Natural killer cell (primary cell): ENCODE data around the gene POU5F1. TPM values are rescaled to one million over a fixed set of nuclear protein-coding genes. Genes with fewer than 3 reads are reported as not detected.

Source experiments
- ATAC-seq, 3 donors: fragments of 150-1000 bp in 2 of 3; fragments of 200-7000 bp in 1 of 3; cut with Tn5 transposase; 1 replicate in 1 of 3; 2 replicates in 2 of 3; pipeline ENCODE4 v1.10.0; 2021; ENCODE audit warnings: mild to moderate bottlenecking in 2 of 3, moderate library complexity in 2 of 3
- DNase-seq, 2 donors: peaks; one replicate each; pipeline versions ENCODE4 v3.0.0 to v3.0.0-alpha.2; 2013 to 2021; ENCODE audit warnings: mixed read lengths in 1 of 2
- H3K27ac ChIP-seq: one replicate; pipeline ENCODE4 v1.5.1; 2013; ENCODE audit warnings: mild to moderate bottlenecking, low read length
- H3K27me3 ChIP-seq: one replicate; pipeline ENCODE4 v1.6.1; 2013; ENCODE audit warnings: low read length; ENCODE audit not compliant: control insufficient read depth, insufficient read depth
- H3K36me3 ChIP-seq: one replicate; pipeline ENCODE4 v1.6.1; 2013; ENCODE audit warnings: low read length; ENCODE audit not compliant: control insufficient read depth, insufficient read depth
- H3K4me1 ChIP-seq: one replicate; pipeline ENCODE4 v1.6.1; 2013; ENCODE audit warnings: low read length; ENCODE audit not compliant: control insufficient read depth, insufficient read depth
- H3K4me3 ChIP-seq: one replicate; pipeline ENCODE4 v1.5.1; 2013; ENCODE audit warnings: low read length
- H3K9me3 ChIP-seq: one replicate; pipeline ENCODE4 v1.6.1; 2013; ENCODE audit warnings: low read length; ENCODE audit not compliant: control insufficient read depth, insufficient read depth
- H3K27ac Mint-ChIP-seq, 2 donors: one replicate each; pipeline ENCODE4 v1.8.0; 2022; ENCODE audit warnings: mild to moderate bottlenecking in 2 of 2, mixed read lengths in 2 of 2, moderate library complexity in 1 of 2
- H3K27me3 Mint-ChIP-seq, 2 donors: one replicate each; pipeline ENCODE4 v1.8.0; 2022; ENCODE audit warnings: low read depth in 2 of 2, mixed read lengths in 2 of 2
- H3K36me3 Mint-ChIP-seq: one replicate; pipeline ENCODE4 v1.8.0; 2022; ENCODE audit warnings: mixed read lengths
- H3K4me1 Mint-ChIP-seq, 2 donors: one replicate each; pipeline ENCODE4 v1.8.0; 2022; ENCODE audit warnings: mixed read lengths in 2 of 2
- H3K4me3 Mint-ChIP-seq: one replicate; pipeline ENCODE4 v1.8.0; 2022; ENCODE audit warnings: mild to moderate bottlenecking, moderate library complexity, mixed read lengths
- H3K9me3 Mint-ChIP-seq, 2 donors: one replicate each; pipeline ENCODE4 v1.8.0; 2022; ENCODE audit warnings: mixed read lengths in 2 of 2
- WGBS: methylation state at CpG from one replicate; pipeline ENCODE4 v1.1.7; 2013; ENCODE audit warnings: missing lambda C conversion rate; ENCODE audit not compliant: insufficient coverage; 5-methylcytosine and 5-hydroxymethylcytosine counted together
- intact Hi-C: fragments of 100-400 bp; cut with micrococcal nuclease; formaldehyde crosslinking; loops from one replicate; pipeline ENCODE4 v1.14.2; 2022
- total RNA-seq, 4 donors: library from RNA; stranded (reverse); fragments of 120-200 nt in 1 of 4; gene quantifications; one replicate each; pipeline versions ENCODE4 v1.2.3 to v1.2.4, GENCODE V29; 2013 to 2022
- TF ChIP-seq, protein P1 (sequence below): fragments of 200-600 bp; IDR thresholded peaks from one replicate; pipeline ENCODE4 v1.8.0; 2022; ENCODE audit warnings: antibody characterized with exemption

The POU5F1 gene
- total RNA-seq, 3 donors from 2014 or later (not counting 1 experiment from before 2014, with no cell fraction given) = not detected

- WGBS = 88% methylated on average over 3 of the region's 5 CpGs
- TF ChIP-seq, protein P1, sequence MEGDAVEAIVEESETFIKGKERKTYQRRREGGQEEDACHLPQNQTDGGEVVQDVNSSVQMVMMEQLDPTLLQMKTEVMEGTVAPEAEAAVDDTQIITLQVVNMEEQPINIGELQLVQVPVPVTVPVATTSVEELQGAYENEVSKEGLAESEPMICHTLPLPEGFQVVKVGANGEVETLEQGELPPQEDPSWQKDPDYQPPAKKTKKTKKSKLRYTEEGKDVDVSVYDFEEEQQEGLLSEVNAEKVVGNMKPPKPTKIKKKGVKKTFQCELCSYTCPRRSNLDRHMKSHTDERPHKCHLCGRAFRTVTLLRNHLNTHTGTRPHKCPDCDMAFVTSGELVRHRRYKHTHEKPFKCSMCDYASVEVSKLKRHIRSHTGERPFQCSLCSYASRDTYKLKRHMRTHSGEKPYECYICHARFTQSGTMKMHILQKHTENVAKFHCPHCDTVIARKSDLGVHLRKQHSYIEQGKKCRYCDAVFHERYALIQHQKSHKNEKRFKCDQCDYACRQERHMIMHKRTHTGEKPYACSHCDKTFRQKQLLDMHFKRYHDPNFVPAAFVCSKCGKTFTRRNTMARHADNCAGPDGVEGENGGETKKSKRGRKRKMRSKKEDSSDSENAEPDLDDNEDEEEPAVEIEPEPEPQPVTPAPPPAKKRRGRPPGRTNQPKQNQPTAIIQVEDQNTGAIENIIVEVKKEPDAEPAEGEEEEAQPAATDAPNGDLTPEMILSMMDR = no peak
- Histone ChIP-seq H3K27ac (no peak overlapping the region), H3K4me3 (no peak overlapping the region), H3K27me3 (no peaks in the 10 kb centered on the region), H3K4me1 (no peaks in the 10 kb centered on the region), H3K36me3 (no peaks in the 10 kb centered on the region), H3K9me3 (no peaks in the 10 kb centered on the region)
- Mint-ChIP-seq H3K9me3 (no peaks in the 10 kb centered on the region), H3K4me1 (no peaks in the 10 kb centered on the region), H3K4me3 (no peak overlapping the region), H3K27ac (no peak overlapping the region), H3K27me3 (peaks cover 0 to 6% of the 10 kb centered on the region in 2 donors), H3K36me3 (no peaks in the 10 kb centered on the region)
- ATAC-seq (no peak), DNase-seq (no peak)
- intact Hi-C loops = no loop called here
Measured at GRCh38 chr6:31210741-31211532, 40.5 kb upstream of the POU5F1 start.

- Histone ChIP-seq H3K27me3 (no peaks in the 10 kb centered on the region), H3K4me1 (no peaks in the 10 kb centered on the region), H3K27ac (no peak overlapping the region), H3K36me3 (no peaks in the 10 kb centered on the region), H3K9me3 (no peaks in the 10 kb centered on the region), H3K4me3 (no peak overlapping the region)
- WGBS = 82% methylated on average over 3 of the region's 6 CpGs
- DNase-seq (no peak), ATAC-seq (no peak)
- Mint-ChIP-seq H3K9me3 (no peaks in the 10 kb centered on the region), H3K4me3 (no peak overlapping the region), H3K36me3 (no peaks in the 10 kb centered on the region), H3K4me1 (no peaks in the 10 kb centered on the region), H3K27me3 (peaks cover 0 to 6% of the 10 kb centered on the region in 2 donors), H3K27ac (no peak overlapping the region)
- TF ChIP-seq, protein P1 = no peak
- intact Hi-C loops = no loop called here
Measured at GRCh38 chr6:31210123-31210522, 39.6 kb upstream of the POU5F1 start.

DNA sequence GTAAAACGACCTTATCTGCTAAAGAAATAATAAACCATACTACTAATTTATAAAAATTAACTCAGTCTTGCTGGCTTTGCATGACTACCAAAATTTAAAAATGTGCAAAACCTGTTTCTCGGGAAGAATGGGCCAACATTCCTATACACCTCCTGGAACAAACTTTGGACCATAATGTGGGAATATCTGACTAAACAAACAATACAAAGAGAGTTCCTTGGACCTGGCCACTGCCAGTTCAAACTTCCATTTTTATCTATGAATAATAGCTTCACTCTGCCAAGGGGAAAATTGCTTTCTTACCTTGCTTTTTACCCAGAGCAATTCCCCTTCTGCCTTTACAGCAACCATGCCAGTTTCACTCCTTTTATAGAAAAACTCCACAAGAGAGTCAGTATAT is 38.7 kb upstream of the POU5F1 start:
- ATAC-seq (no peak), DNase-seq (no peak)
- no peaks in the 10 kb centered on the region for H3K9me3 ChIP-seq
- no peaks in the 10 kb centered on the region for H3K36me3 ChIP-seq
- Mint-ChIP-seq H3K36me3 (no peaks in the 10 kb centered on the region), H3K9me3 (no peaks in the 10 kb centered on the region), H3K27ac (no peak overlapping the region), H3K27me3 (peaks cover 0 to 6% of the 10 kb centered on the region in 2 donors), H3K4me3 (no peak overlapping the region), H3K4me1 (peaks cover under 1 to 5% of the 10 kb centered on the region in 2 donors)
- no peak overlapping the region for H3K4me3 ChIP-seq
- intact Hi-C loops = no loop called here
- TF ChIP-seq, protein P1 = no peak
- H3K4me1 ChIP-seq = peaks cover 8% of the 10 kb centered on the region
- H3K27me3 ChIP-seq = no peaks in the 10 kb centered on the region
- WGBS = 96% methylated on average over 2 of the region's 2 CpGs
- no peak overlapping the region for H3K27ac ChIP-seq

DNA sequence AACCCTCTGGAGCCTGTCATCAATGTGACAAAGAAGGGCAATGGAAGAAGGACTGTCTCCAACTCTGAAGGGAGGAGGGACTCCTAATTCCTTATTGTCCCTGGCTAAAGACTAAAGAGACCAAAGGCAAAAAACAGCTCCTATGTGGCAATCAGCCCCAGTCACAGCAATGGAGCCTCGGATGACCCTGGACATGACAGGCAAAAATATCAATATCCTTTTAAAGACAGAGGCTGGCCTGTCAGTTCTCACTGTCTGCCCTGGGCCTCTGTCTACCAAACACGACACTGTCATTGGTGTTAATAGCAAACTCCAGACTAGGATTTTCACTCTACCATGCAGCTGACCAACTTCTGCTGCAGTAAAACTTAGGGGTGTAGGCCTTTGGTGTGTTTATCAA is 38.0 kb upstream of the POU5F1 start:
- no peak for DNase-seq
- Mint-ChIP-seq H3K4me1 (peaks cover 7 to 11% of the 10 kb centered on the region in 2 donors), H3K9me3 (no peaks in the 10 kb centered on the region), H3K27me3 (peaks cover 0 to 6% of the 10 kb centered on the region in 2 donors), H3K4me3 (no peak overlapping the region), H3K27ac (no peak overlapping the region), H3K36me3 (no peaks in the 10 kb centered on the region)
- intact Hi-C loops = no loop called here
- peaks cover 10% of the 10 kb centered on the region for H3K4me1 ChIP-seq
- ATAC-seq = no peak
- TF ChIP-seq, protein P1 = no peak
- H3K36me3 ChIP-seq = no peaks in the 10 kb centered on the region
- no peak overlapping the region for H3K27ac ChIP-seq
- H3K9me3 ChIP-seq = no peaks in the 10 kb centered on the region
- 94% methylated on average over 2 of the region's 2 CpGs for WGBS
- no peak overlapping the region for H3K4me3 ChIP-seq
- H3K27me3 ChIP-seq = no peaks in the 10 kb centered on the region
